HG02798 (cell line): ENCODE results near the gene THUMPD3.

Source experiments
- ATAC-seq: cut with Tn5 transposase; IDR thresholded peaks from one replicate; pipeline ENCODE4 v1.9.1; 2021; ENCODE audit warnings: mild to moderate bottlenecking; ENCODE audit not compliant: unreplicated experiment, poor library complexity

The THUMPD3 gene

GRCh38 chr3:9396632-9397331, 33.9 kb downstream of the THUMPD3 start:
- ATAC-seq = peak; percentile 77

GRCh38 chr3:9397332-9397905, 34.6 kb downstream of the THUMPD3 start, which contains the start of gene SETD5:
SETD5 (plus strand) TSS chr3:9397615; CDS start chr3:9428939, 31,324 bp downstream.
- ATAC-seq = peak; percentile 59

DNA sequence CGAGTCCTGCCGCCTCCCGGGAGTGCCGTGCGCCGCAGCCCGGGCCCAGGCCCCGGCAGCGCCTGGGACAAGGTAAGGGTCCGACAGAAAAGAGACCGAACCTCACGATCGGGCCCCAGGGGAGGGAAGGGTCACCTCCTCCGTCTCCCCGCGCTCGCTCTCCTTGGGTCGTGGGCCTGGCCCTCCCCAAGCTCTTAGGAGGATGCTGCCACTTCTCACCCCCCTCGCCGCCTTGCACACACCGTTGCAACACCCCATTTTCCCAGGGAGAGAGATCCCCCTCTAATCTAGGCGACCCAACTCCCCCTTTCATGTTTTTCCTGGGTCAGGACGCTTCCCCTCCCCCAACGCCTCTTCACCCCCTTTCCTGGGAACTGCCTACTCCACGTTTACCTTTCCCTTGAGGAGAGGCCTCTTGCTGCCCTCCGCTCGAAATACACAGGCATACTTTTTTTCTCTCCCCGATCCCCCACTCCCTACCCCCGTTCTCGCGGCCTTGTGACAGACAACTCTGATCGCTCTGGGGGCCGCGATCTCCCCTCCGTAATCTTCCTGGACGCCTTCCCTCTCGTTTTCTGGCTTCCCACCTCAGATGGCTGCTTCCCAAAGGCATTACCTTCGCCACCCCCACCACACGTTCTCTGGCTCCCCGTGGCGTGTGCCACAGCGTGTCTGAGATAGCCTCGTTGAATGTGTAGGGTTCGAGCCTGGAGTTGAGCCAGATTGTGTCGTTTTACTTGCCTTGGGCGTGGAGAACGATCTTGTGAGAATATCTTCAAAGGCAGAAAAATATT, 35.2 kb downstream of the THUMPD3 start:
- no peak for ATAC-seq

GRCh38 chr3:9398700-9399336, 36.0 kb downstream of the THUMPD3 start:
- ATAC-seq = no peak

DNA sequence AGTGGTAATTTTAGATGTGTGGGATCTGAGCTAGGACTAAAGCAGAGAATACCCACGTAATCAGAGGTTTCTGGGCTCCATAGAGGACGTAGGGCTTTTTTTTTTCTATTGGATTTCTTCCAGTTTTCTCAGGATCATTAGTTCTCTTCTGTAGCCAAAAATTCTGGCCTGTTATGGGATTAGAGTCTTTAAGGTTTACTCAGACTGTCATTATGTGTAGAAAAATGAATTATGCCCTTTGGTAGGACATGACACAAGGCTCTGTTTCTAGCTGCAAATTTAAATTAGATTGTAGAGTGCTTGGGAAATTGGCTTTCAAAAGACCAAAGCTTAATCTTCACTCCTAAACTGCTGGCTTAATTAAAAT, 36.5 kb downstream of the THUMPD3 start:
- no peak for ATAC-seq

- no peak for ATAC-seq
Observed at GRCh38 chr3:9399746-9400145, 36.9 kb downstream of the THUMPD3 start.

GRCh38 chr3:9400616-9401015, 37.8 kb downstream of the THUMPD3 start:
- no peak for ATAC-seq

- no peak for ATAC-seq
Observed at GRCh38 chr3:9401986-9402385, 39.1 kb downstream of the THUMPD3 start.

DNA sequence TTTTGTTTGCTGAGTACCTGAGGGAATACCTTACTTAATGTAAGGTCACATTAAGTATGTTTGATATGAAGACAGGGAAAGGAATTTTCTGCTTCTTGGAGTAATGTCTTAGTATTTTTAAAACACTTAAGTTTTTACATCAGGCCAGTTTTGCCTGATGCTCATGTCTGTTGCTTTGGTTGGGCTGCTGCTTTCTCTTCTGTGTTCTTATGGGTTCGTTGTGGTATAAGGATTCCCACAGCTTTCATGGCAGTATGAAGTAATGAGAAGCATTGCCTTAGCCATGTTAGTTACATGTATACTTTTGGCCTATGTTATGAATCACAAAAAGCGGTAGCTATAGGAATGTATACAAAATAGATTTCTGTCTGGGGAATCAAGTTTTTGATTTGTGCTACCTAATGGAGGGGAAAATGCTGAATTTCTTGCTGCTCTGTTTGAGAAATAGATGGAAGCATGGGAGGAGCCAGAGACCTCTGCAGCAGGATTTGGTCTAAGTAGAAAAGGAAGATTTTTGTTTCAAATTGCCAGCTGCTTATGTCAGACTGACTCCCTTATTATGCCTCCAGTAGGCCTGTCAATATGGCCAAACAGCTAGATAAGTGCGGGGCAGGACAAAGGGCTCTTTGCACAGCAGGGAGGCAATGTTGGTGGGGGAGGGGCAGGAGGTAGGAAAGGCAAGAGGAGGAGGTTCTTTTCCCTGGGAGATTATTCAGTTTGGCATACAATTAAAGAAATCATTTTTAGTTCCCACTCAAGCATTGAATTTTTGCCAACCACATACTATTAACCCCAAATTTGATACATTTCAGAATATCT, 39.8 kb downstream of the THUMPD3 start:
- no peak for ATAC-seq

DNA sequence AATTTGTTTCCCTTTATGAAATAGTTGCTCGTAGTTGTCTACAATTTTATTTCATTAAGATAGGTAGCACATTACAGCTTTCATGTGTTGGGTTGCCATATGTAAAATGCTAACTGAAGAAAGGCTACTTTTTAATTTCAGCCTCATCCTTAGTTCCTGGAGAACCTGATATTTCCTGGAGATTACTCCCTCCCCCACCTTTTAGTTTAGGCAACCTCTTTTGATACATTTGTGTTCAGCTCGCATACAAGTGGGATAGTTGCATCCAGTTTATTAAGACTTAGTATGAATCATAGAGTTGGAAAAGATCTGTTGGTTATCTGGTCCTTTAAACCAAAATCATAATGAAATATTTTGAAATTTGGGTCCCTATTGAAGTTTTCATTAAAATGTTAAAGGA, 40.6 kb downstream of the THUMPD3 start:
- ATAC-seq = no peak

DNA sequence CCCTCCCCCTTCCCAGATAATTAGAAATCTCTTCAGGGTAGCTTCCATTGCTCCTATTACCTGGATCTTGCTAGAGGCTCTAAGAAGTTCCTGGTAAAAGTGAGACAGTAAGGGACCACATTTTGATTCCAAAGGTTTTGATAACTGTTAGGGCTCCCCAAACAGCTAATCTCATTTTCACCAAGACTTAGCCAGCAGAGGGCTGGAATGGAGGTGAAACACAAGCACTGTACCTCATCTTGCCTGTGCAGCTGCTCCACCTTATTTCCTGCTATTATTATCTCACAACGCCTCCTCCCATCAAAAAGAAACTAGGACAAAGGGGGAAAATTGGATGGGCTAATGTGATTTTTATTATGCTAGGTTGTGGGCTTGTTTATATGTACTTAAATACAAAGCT, 41.8 kb downstream of the THUMPD3 start:
- no peak for ATAC-seq

DNA sequence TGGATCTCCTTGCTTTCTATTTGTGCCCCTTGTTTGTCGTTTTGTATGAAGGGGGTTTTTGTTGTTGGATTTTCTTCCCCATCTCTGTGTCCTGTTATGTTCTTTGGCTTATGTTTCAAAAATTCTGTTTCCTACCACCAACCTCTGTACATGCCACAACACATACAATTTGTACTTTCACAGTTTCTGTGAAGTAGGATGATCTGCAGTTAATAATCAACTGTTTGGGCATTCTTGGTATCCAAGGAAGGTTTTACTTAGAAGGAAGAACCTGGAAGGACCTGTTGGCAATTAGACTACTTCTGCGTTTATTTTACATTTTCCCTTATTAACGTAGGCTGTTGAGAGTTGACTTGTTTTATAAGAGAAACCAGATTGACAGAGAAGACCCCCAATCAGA, 42.9 kb downstream of the THUMPD3 start:
- no peak for ATAC-seq

DNA sequence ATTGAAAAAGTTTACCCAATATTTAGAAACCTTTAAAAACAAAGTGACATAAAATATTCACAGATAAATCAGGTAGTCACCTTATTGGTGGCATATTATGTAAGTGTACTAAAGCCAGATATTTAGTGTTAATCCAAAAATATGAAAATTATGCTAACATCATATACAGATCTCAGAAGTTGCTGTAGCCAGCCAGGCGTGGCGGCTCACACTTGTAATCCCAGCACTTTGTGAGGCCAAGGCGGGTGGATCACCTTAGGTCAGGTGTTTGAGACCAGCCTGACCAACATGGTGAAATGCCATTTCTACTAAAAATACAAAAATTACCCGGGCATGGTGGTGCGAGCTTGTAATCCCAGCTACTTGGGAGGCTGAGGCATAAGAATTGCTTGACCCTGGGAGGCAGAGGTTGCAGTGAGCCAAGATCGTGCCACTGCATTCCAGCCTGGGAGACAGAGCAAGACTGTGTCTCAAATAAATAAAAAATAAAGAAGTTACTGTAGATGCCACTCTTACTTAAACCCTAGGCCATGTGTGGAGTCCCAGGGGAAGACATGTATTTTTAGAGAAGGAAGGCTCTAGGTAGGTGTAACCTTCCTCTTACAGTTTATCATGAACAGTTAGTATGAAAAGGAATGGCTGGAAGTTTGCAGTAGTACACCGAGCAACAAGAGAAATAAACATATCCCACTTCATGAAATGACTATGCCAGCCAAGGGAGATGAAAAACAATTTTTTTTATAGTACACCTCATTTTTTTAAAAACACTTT, 44.2 kb downstream of the THUMPD3 start:
- ATAC-seq = no peak

DNA sequence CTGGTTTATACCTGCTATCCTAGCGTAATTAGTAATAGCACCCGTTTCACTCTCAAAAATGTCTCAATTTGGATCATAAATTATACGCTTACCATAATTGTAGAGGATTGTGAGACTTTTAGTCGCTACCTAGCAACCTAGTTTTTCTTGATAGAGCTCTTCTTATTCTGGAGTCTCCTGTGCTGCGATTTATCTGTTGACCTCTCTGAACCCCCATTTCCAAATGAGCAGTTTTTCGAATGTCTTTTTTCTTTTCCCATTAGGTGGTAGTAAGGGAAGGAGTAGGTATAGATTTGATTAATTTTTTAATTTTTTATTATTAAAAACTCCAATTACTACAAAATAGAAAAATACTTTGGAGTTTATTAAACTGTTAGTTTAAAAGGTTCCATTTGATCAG, 45.2 kb downstream of the THUMPD3 start:
- ATAC-seq = no peak

- ATAC-seq = no peak
Observed at GRCh38 chr3:9408546-9408945, 45.7 kb downstream of the THUMPD3 start.

GRCh38 chr3:9409981-9410854, 47.4 kb downstream of the THUMPD3 start:
- no peak for ATAC-seq

- no peak for ATAC-seq
Observed at GRCh38 chr3:9411302-9411701, 48.4 kb downstream of the THUMPD3 start.

DNA sequence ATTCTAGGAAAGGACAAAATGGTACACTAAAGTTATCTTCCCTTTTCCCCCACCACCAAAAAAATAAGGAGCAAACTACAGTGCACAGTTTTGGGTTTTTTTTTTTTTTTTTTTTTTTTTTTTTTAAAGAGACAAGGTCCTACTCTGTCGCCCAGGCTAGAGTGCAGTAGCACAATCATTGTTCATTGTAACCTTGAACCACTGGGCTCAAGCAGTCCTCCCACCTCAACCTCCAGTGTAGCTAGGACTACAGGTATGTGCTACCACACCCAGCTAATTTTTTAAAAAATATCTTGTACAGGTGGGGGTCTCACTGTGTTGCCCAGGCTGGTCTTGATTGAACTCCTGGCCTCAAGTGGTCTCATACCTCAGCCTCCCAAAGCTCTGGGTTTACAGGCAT, 49.4 kb downstream of the THUMPD3 start:
- no peak for ATAC-seq

DNA sequence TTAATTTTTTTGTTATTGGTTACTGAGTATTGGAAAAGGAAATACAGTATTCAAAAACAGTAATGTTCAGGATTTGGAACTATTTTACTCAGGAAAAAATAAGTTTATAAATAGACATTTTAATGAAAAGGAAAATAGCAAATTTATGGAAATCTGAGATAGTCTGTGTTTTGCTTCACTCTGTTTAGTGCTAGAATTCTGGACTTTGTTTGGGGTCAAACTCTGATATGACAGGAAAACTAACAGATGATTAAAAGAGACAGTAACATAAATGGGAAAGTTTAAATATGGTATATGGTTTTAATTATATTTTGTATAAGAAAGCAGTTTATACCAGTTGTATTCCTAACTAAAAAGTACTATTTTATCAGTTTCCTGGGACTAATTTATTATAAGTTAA, 52.0 kb downstream of the THUMPD3 start:
- ATAC-seq = no peak
